NCI-H2107 treated with DMSO at 0.1 percent for 48 hours (cell line): ENCODE measurements around the gene MYO5B.

Experiments used
- DNase-seq: peaks from one replicate; lab custom pipeline; 2025; ENCODE audit not compliant: unreplicated experiment; lab: John Stamatoyannopoulos, UW

Gene MYO5B

DNA sequence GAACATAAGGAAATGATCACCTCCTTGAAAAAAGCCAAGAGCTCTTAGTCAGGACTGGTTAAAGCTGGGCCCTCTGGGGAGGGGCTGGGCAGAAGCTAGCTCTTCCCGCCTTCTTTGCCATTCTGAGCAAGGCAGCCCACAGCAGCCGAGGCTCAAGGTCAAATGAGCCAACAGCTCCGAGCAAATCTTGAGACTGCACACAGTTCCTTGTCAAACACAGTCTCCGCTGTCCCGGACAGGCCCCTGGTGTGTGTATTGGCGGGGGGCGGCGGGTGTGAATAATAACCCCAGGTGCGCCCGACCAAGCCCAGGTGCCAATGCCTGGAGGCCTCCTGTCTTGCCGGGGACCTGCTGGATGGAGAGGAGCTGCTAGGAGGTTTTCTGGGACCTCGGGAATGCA is 335.2 kb downstream of the MYO5B start:
- no peak for DNase-seq

DNA sequence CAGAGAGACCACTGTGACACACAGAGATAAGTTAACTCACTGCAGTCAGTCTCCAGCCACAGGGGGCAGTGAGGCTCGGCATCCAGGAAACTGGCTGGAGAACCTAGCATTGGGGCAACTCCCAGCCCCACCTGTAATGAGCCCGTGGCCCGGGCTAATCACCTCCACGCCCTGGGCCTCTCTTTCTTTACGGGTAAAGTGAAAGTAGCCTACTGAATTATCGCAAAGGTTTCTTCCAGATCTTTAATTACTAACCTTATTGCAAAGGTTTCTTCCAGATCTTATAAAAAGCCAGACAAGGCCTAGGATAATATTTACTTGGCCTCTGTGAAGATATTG is 336.0 kb downstream of the MYO5B start:
- DNase-seq: no peak

DNA sequence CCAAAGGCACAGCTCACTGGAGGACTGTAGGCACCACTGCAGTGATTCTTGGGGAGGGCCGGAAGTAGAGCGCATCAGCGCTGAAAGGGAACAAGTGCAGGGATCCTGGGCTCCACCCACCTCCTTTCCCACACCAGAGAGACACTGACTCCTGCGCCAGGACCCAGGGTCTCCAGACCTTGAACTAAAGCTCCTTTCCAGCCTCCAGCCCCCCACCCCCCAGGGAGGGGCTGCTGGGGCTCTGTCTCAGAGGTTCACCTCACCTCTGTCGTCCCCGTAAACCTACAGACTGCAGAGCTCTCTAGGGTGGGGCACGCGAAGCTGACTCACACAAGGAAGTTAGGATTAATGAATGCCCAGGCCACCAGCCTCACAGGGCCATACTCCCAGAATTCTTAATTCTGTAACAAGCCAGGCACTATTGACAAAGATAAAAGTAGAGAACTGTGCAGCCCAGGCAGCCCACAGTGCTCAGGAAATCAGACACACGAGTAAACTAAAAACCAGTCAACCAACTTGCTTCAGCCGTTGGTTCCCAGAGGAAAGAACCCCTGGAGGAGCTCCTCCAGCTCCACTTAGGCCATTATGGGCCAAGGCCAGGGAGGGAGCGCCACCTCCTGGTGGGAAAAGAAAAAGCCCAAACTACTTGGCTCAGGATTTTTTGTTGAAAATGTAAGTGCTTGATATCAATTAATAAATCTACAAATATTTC is 336.5 kb downstream of the MYO5B start:
- peak; percentile 48 for DNase-seq

DNA sequence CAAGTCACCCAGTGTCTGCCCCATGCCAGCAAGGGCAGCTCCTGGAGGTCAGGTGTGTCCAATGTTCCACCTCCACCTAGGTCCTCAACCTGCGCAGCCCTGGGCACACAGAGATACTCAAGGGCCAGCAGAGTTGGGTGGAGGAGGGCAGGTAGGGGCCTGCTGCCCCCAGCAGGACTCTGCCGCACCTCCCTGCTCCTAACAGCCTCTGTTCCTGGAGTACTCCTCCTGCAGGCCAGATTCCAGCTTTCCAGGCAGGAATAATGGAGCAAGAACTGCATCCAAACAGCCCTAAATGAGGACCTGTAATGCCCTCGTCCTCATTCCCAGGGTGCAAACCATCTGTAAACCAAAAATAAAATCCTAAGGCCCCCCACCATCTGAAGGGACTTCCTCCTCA is 337.2 kb downstream of the MYO5B start:
- no peak for DNase-seq

DNA sequence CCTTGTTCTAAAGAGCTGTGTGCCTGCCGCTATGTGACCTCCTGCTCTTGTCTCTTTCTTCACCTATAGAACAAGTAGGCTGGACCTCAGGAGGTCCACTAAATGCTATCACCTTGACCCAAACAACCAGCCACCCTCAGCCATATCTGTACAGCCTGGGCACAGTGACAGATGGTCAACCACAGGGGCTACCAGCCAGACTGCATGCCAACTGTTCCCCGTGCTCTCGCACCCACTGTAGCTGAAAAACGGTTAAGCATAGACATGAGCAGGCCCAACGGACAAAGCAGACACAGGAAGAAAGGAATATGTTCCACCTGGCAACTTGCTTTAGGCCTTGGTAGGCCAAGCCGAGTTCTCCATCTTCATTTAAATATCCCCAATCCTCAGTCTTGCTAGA is 338.5 kb downstream of the MYO5B start:
- DNase-seq: no peak

DNA sequence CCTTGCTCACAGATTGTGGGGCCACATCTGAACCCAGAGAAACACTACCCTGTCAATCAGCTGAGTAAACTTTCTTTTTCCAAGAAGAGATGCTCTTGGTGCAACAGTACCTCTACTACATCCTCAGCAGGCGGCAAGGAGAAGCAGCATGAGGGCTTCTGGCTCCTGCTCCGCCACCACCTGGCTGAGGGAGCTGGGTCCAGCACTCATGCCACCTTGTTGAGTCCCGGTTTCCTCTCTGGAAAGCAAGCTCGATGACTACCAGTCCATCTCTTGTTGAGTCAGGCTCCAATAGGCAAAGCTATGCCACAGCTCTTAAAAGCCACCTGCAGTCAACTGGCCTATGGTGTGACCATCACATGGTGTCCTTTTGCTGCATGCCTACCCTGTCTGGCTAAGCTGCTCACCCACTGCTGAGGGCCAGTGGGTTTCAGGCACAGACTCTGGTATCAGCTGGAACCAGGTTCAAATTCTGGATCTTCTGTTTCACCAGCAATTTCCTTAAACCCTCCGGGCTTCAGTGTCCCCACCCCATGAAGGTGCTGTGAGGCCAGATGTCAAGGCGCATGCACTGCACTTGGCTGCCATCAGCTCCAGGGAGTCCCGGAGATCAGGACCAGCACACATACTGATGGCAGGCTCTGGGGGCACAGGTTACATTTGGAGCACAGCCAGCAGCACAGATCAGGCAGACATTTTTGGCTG is 339.1 kb downstream of the MYO5B start:
- no peak for DNase-seq

DNA sequence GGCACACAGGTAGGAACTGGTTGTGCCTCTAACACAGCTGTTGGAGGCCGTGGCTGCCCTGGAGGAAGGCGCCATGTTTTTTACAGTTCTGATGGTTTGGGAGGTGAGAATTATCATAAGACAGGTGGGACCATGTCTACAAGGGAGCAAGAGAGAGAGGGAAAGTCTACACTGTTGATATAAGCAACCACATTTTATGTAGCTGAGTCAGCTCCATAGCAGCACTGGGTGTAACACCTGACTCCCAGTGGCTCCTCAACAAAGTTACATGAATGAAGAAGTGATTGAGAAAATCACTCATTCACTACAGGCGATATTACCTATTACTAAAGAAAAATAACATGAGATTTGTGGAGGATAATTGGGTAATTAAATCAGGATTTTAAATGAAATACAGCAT is 340.3 kb downstream of the MYO5B start:
- DNase-seq: no peak

DNA sequence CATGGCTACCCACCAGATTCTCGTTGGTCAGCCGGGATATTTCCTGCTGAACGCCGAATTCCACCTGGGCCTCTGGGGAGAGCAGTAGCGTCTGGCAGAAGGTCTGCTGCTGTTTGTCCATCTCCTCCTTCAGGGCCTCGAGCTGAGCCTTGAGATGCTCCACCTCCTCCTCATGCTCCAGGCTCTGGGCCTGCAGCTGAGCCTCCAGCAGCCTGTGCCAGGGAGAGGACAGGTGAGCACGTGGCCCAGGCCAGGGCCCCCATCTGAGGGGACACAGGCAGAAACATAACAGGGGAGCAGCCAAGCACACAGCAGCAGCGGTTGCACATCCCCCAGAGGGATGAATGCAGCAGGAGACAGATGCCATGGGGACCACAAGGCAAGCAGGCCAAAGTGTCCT is 341.5 kb downstream of the MYO5B start:
- DNase-seq: no peak

DNA sequence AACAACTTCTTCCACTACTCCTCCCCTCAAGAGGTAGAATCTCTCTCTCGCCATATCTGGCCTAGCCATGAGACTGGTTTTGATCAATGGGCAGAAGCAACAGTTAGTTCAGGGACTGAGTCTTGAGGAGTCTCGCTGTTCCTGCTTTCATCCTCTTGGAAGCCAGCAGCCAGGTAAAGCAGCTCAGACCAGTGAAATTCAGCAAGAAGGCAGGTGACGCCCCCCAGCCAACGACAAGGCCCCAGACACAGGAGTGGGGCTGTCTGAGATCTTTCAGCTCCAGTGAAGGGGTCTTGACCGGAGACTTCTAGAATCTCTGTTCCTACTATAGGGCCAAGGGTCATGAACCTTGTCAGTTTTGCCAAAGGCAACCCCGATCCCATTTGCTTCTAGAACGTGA is 341.9 kb downstream of the MYO5B start:
- DNase-seq: no peak

DNA sequence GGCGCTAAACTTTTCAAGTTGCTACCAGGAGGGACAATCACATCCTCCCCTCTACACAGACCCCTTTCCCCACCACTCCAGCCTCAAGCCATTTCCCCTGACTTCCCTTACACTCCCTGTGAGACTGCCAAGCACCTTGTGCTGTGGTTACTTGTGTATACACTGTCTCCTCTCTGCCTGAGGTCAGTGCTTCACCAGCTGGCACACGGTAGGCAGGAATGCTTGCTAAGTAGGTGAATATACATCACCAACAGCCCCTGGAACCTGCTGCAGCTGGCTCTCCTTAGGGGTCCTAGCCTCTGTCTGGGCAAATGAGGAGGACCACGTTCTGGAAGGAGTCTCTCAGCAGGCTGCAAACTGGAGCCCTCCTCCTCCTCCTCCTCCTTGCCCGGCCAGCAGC is 343.3 kb downstream of the MYO5B start:
- DNase-seq: peak; percentile 29

DNA sequence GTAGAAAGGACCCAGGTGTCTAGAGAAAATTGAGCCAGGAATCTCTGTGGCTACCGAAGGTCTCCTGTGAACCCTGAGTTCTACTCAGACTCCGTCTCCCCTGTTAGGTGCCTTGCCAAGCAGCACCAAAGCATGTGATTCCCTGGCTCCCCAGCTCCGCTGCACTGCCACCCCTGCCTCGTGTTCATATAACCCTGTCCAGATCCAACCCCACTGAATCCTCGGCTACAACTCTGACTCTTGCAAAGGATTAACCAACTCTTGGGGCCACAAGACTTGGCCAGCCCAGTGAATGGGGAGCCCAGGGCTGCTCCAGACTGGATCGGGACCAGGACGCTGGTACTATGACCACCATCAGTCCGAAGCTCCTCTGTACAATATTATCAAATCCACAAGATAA is 344.3 kb downstream of the MYO5B start:
- no peak for DNase-seq

DNA sequence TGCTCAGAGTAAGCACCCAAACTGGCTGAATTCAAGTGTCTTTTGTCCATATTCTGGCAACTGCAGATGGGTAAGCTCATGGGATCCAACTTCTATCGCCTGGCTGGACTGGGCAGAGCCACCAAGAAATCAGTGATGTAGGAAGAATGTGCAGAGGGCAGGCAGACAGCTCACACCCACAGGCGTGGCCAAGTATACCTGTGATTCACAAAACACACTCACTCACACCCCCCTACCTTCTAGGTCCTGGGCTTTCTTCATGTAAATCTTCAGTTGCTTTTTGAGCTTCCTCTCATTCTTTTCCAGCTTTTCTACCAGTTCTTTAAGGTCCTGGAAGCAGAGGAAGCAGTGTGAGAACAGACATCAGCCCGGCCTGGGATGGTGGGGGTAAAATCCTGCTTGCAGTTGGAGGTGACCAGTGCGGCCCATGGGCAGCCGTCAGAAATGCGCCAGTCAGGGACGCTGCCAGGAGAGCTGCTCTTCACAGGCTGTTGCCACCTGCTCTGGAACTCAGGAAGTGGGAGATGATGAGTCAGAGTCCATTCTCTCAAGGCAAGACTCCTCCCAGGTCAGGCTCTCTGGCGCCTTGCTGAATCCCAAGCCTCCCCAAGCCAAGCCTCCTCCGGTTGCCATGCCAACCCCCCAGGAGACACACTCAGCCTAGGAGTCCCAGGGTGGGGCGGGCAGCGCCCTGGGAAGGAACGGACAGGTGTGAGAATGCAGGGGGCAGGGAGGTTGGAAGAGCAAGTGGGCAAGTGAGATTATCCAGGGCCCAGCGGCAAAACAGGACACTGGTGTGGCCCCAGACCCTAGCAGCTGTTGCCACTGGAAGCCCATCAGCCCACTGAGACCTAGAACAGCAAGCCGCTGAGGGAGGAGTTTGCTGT is 345.4 kb downstream of the MYO5B start:
- DNase-seq: peak; percentile 86

DNA sequence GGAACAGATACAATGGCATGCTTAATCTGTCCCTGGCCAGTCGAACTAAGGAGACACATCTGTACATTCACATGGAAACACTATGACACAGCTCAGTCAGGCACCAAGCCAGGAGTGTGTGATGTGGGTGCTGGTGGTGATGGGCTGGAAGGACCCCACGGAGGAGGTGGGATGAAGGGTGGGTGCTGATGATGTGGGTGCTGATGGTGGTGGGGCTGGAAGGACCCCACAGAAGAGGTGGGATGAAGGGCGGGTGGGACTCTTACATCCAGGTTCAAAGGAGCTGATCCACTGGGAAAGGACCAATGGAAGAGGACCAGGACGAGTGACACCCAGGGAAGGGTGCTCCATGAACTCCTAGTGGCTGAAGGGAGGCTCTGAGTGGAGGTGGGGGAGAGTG is 346.8 kb downstream of the MYO5B start:
- DNase-seq: no peak

DNA sequence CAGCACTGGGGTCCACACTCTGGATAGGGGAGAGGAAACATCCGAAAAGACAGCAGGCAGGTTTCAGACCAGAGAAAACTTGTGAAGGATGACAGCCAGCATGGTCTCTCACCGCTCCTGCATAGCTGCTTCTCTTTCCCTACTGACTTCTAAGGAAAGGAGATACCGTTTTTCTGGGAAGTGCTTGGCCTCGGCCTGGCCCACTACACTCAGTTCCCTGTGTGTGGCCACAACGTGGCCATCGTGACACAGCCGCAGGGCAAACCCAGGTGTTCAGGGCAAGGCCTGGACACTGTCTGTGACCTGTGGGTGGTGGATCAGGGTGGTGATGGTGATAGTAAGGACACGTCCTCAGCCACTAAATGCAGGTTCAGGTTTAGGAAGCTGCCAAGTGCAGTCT is 347.4 kb downstream of the MYO5B start:
- DNase-seq: no peak

DNA sequence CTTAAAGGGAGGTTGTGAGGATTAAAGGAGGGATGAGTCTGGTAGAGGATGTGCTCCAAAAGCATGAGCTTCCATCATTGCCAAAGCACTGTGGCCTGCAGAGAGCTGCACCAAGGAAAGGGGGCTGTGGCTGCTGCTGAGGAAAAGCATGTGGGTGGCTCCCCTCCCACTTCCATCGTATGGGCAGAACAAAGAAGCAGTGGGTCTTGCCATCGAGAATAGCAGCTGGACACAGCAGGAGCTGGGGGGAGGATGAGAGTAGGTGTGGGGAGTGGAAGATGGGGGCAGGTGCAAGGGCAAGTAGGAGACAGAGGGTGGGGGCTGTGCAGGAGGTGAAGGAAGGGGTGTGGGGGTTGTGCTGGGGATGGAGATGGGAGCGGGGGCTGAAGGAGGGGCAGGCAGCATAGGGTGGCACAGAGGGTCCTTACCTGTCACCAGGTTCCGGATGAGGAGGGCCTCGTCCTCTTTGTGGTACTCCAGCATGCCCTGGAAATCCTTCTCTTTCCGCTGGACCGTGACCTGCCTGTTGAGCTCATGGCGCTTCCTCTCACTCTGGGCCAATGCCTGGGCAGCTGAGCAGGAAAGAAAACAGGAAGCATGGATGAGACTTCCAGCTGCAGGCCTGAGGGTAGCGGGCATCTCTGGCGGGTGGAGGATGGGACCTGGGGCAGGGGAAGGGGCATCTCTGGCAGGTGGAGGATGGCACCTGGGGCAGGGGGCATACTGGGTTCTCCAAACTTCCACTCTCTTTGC is 348.1 kb downstream of the MYO5B start:
- DNase-seq: peak; percentile 41

DNA sequence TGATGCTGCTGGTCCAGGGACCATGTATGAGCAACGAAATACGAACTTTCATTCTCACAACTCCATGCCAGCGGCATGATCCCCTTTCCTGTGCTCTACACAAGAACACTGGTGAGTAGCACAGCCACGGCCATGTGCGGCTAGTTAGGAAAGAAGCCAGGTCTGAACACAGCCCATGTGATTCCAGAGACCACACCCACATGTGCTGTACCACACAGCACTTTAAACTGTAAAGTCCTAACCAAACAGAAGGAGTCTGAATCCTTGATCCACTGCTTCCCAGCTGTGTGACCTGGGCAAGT is 348.6 kb downstream of the MYO5B start:
- peak; percentile 26 for DNase-seq

DNA sequence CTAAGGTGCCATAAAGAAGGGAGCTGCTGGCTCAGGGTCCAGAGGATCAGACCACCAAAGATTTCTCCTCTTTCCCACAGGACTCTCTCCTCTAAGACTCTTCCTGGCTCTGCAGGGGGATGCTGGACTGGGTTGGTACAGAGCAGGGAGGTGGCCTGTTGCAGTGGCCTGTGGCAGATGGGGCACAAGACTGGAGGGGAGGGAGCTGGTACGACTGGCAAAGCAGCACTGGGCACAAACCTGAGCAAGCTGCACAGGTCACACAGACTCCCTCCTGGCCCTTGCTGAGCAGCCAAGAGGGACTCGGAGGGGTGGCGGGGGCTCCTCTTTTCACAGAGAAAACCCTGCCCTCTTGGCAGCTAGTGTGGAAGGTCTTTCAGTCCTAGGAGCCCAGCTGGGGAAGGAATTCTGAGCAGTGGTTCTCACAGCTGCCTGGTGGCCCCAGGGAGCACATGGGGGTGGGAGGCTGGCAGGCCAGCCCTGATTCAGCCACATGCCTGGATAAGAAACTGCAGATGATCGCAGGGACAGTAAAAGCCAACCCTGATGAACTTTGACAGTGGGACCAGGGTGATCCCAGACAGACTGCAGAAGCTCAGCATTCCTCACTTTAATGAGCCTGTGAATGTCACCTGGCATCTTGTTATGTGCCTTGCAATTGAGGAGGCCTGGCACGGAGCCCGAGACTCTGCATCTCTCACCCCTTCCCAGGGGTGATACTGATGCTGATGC is 349.2 kb downstream of the MYO5B start:
- no peak for DNase-seq

DNA sequence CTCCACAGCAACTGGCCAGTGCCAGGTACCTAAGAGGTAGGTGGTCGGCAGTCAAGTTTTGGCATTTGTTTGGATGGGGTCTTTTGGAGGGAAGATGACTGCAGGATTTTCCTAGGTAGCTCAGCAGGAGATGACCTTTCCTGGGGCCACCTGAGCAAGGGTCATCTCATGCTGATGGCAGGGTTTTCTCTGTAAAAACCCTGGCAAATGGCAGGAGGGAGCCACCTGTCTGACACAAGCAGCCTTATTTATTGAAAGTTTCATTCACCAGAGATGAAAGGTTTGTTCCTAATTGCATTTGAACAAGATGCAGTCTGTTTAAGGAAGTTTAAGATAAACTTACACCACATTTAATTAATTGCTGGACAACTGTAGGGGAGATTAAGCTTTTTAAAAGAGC is 350.0 kb downstream of the MYO5B start:
- DNase-seq: no peak

DNA sequence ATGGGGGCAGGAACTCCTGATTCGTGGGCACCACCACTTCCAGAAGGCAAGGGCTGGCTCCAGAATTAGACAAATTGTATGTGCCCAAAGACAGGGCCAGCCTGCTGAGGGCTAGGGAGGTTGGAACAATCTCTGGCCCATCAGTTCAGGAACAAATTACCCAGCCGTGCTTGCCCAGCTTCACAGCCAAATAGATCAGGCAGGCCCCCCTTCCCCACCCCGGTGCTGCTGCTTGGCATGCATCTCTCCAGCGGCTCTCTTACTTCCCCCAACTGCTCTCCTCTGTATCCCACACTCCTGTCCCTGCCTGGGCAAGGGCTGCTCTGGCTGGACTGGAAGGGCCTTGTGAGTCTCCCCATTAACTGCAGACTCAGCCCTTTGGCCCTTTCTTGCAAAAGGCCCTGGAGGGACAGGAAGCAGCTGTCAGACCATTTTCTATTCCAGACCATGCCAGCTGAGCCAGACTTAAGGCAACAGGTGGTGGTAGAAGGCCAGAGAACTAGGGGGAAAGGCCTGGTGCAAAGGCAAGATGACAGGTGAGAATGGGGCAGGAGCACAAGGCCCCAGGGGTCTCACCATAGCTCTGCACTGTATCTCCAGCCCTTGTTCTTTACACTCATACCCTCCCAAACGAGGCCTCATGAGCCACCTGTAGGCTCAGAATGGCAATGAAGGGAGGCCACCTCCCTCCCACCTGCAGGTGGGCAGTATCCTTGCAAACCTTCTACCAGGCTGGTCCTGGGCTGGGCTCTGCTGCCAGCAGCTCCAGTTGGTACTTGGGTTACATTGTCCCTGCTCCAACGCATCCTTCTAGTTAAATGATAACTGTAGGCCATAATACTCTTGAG is 350.9 kb downstream of the MYO5B start:
- DNase-seq: no peak

DNA sequence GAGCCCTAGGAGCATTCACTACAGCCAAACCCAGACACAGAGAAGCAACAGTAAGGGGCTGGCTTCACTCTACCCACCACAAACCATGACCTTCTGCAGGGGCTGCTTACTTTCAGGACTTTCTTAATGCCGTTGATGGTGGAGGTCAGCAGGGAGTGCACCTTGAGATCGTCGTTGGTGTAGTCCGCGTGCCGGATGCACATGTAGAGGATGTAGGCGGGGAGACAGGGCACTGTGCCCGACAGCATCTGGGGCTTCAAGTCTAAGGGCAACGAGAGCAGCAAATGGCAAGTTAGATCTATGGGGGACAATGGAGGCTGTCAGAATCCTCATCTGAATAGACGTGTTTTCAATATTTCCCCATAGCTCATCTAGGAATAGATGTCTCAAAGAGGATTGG is 351.8 kb downstream of the MYO5B start:
- DNase-seq: no peak
